GM21515 (cell line): Measurements from ENCODE around the gene CCDC7.

ENCODE experiments used
- ATAC-seq: cut with Tn5 transposase; IDR thresholded peaks from one replicate; pipeline ENCODE4 v1.9.1; 2021; ENCODE audit not compliant: unreplicated experiment

Gene CCDC7

DNA sequence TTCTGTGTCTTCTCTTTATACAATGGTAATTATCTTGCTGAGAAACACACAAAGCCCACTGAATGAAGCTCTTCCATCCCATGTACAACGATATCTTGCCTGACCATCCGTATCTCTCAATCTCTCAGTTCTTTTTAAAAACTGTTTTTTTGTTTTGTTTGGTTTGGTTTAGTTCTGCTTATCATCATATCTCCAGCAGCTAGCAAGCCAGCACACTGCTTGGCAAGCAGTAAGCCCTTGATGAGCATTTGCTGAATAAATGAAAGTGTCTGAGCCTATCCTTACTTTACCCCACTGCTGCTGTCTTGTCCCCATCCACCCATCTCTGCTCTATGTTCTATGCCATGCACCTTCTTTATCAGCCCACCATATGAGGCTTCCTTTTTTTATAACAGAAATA, 477.9 kb downstream of the CCDC7 start:
- ATAC-seq = no peak
